Measurements from ENCODE around the gene FIGNL1. TPM values are rescaled to one million over a fixed set of nuclear protein-coding genes. Genes with fewer than 3 reads are reported as not detected.

FIGNL1 gene
- polyA plus RNA-seq, 3 donors: 0.55 to 2.4 (median 1.8) TPM

GRCh38 chr7:50425318-50425717 is 24.8 kb downstream of the FIGNL1 start:
- Histone ChIP-seq H2AFZ (ENCODE audit: insufficient read depth, low read depth, low read length, poor library complexity, severe bottlenecking) (no peak overlapping the region), H3K27me3 (ENCODE audit: control insufficient read depth in 2 of 2, insufficient read depth in 2 of 2, low read length in 2 of 2) (no peaks in the 10 kb centered on the region), H3K9me3 (replicated peaks in 1 of 2; ENCODE audit: control insufficient read depth in 1 of 2, insufficient read depth in 1 of 2, low read length in 2 of 2) (no peaks in the 10 kb centered on the region), H3K36me3 (replicated peaks in 1 of 2; ENCODE audit: control insufficient read depth in 1 of 2, insufficient read depth in 2 of 2, low read length in 2 of 2) (no peaks in the 10 kb centered on the region), H3K4me1 (ENCODE audit: control insufficient read depth in 1 of 2, insufficient read depth in 2 of 2, low read length in 2 of 2) (no peaks in the 10 kb centered on the region), H3K79me2 (ENCODE audit: insufficient read depth, low read length) (no peaks in the 10 kb centered on the region), H3K9ac (ENCODE audit: insufficient read depth, low read length, poor library complexity, severe bottlenecking) (no peak overlapping the region), H4K20me1 (ENCODE audit: insufficient read depth, low read length) (no peaks in the 10 kb centered on the region), H3K4me3 (replicated peaks in 1 of 3; ENCODE audit: low read depth in 2 of 3, low read length in 3 of 3) (no peak overlapping the region), H3K27ac (ENCODE audit: low read depth in 1 of 2, low read length in 2 of 2) (no peak overlapping the region), H3K4me2 (replicated peaks; ENCODE audit: extremely low read depth, low read length, poor library complexity, severe bottlenecking) (no peak overlapping the region)
- DNase-seq: no peak
- no peak overlapping the region for H3K27ac Mint-ChIP-seq
- no peak overlapping the region for H3K4me3 Mint-ChIP-seq
- no peaks in the 10 kb centered on the region for H3K36me3 Mint-ChIP-seq
- H3K27me3 Mint-ChIP-seq (ENCODE audit: low read depth in 3 of 3): peaks cover 0 to 2% (median 0%) of the 10 kb centered on the region in 3 donors
- H3K4me1 Mint-ChIP-seq: no peaks in the 10 kb centered on the region
- TF ChIP-seq CTCF (IDR thresholded peaks at IDR 0.05): no peak
- H3K9me3 Mint-ChIP-seq: no peaks in the 10 kb centered on the region
- intact Hi-C loops (cut with micrococcal nuclease): no loop called here
- WGBS (ENCODE audit: insufficient coverage): 95% methylated on average over 3 of the region's 6 CpGs

GRCh38 chr7:50423860-50424259 is 26.3 kb downstream of the FIGNL1 start:
- Histone ChIP-seq H3K4me1 (ENCODE audit: control insufficient read depth in 1 of 2, insufficient read depth in 2 of 2, low read length in 2 of 2) (no peaks in the 10 kb centered on the region), H3K79me2 (ENCODE audit: insufficient read depth, low read length) (no peaks in the 10 kb centered on the region), H3K4me2 (replicated peaks; ENCODE audit: extremely low read depth, low read length, poor library complexity, severe bottlenecking) (no peak overlapping the region), H3K36me3 (replicated peaks in 1 of 2; ENCODE audit: control insufficient read depth in 1 of 2, insufficient read depth in 2 of 2, low read length in 2 of 2) (no peaks in the 10 kb centered on the region), H3K27me3 (ENCODE audit: control insufficient read depth in 2 of 2, insufficient read depth in 2 of 2, low read length in 2 of 2) (no peaks in the 10 kb centered on the region), H3K9ac (ENCODE audit: insufficient read depth, low read length, poor library complexity, severe bottlenecking) (no peak overlapping the region), H2AFZ (ENCODE audit: insufficient read depth, low read depth, low read length, poor library complexity, severe bottlenecking) (no peak overlapping the region), H4K20me1 (ENCODE audit: insufficient read depth, low read length) (no peaks in the 10 kb centered on the region), H3K27ac (ENCODE audit: low read depth in 1 of 2, low read length in 2 of 2) (no peak overlapping the region), H3K9me3 (replicated peaks in 1 of 2; ENCODE audit: control insufficient read depth in 1 of 2, insufficient read depth in 1 of 2, low read length in 2 of 2) (no peaks in the 10 kb centered on the region), H3K4me3 (replicated peaks in 1 of 3; ENCODE audit: low read depth in 2 of 3, low read length in 3 of 3) (no peak overlapping the region)
- Mint-ChIP-seq H3K4me3 (no peak overlapping the region), H3K27ac (no peak overlapping the region), H3K4me1 (no peaks in the 10 kb centered on the region), H3K9me3 (no peaks in the 10 kb centered on the region), H3K36me3 (no peaks in the 10 kb centered on the region), H3K27me3 (ENCODE audit: low read depth in 3 of 3) (peaks cover 0 to 3% (median 2%) of the 10 kb centered on the region in 3 donors)
- no peak for TF ChIP-seq CTCF (IDR thresholded peaks at IDR 0.05)
- DNase-seq: no peak
- 67% methylated on average over 1 of the region's 4 CpGs for WGBS (ENCODE audit: insufficient coverage)
- intact Hi-C loops (cut with micrococcal nuclease): no loop called here
